IPS-NIHi7 (cell line): ENCODE measurements around the gene SFXN2.
"Not testable (repeated sequence)": the region's sequence is repeated elsewhere in the genome, so short reads cannot be mapped to it uniquely, and the experiment has no call there.

Experiments
- DNase-seq: peaks from one replicate; pipeline ENCODE4 v3.0.0; 2012; ENCODE audit warnings: mixed read lengths; ENCODE audit errors: extremely low spot score

Gene SFXN2

DNA sequence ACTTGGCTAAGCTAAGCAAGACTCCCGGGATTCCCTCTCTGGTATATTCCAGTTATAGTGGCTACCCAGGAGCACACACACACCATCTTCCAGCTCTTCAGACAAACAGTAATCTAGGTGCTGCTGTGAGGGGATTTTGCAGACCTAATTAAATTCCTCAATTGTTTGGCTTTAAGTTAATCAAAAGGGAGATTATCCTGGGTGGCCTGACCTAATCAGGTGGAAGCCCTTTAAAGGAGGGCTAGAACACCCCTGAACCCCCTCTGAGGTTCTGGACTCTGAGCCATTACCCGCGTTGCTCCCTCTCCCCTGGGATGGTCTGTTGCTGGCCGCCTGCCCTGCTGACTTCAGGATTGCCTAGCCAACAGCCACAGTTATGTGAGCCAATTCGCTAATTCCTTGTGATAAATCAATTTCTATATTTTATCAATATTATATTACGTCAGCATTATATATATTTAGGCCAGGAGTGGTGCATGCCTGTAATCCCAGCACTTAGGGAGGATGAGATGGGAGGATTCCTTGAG, 6.4 kb downstream of the SFXN2 start:
- peak; percentile 6 for DNase-seq

DNA sequence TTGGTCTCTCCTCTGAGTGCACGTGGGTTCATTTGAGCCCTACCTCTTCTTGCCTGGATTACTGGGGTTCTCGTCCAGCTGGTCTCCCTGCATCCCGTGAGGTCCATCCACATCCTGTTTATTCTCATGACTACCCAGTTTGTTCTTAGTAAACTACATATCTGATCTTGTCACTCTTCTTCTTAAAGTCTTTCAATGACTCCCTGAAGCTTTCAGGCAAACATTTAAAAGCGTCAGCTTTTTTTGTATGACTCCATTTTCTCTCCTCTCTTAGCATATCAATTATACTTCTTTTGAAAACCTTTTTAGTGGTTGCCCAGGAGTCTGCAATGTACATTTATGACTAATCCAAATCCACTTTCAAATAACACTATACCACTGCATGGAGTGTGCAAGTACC, 7.5 kb downstream of the SFXN2 start:
- DNase-seq, result peak; percentile 4

DNA sequence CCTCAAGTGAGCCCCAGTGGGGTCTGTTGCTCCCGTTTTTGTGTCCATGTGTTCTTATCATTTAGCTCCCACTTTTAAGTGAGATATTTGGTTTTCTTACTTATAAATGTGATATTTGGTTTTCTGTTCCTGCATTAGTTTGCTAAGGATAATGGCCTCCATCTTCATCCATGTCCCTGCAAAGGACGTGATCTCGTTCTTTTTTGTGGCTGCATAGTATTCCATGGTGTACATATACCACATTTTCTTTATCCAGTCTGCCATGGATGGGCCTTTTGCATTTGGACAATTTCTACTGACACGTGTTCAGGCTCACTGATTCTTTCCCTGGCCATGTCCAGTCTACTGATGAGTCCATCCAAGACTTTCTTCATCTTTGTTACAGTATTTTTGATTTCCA, 9.6 kb downstream of the SFXN2 start:
- DNase-seq, result no peak

DNA sequence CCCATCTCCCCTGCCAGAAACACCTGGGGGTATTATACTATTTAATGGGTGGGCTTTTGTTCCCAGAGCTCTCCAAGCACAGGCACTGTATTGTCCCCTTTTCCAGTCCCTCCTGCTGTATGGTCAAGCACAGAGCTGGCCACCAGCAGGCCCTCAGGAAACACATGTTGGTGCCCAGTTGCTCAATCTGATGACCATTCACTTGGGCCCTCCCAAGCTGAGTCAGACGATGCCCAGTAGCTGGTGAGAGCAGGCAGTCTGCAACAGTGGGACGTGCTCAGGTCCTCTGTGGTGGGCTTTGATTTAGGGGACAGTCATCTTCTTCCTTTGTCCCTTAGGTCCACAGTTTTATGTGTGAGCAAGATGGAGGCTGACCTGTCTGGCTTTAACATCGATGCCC, 11.8 kb downstream of the SFXN2 start:
- peak; percentile 5 for DNase-seq

DNA sequence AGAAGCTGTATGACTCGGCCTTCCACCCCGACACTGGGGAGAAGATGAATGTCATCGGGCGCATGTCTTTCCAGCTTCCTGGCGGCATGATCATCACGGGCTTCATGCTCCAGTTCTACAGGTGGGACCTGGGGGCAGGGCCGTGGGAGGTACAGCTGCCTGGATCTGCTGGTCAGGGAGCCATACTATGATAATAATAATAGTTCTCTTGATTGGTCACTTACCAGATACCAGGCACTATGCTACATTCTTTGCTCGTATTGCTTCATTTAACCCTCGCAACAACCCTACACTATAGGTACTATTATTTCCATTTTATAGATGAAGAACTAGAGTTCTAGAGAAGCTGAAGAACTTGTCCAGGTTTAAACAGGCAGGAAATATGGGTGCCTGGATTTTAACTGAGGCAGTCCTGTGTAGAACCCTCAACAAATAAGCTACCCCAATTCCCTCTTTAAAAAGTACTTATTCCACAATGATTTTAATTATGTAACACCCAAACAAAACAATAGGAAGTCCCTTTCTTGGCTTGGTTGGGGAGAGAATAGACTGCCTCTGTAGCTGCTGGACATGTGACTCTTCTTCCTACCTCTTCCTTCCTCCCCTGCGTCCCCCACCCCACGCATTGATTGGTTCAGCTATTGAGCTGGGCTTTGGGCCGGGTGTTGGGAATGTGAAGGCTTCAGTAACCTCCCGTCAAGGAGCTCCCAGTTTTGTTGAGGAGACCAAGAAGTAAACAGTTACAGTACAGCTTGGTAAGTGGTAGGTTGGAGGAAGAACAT, 12.8 kb downstream of the SFXN2 start:
- DNase-seq, result peak; percentile 3

DNA sequence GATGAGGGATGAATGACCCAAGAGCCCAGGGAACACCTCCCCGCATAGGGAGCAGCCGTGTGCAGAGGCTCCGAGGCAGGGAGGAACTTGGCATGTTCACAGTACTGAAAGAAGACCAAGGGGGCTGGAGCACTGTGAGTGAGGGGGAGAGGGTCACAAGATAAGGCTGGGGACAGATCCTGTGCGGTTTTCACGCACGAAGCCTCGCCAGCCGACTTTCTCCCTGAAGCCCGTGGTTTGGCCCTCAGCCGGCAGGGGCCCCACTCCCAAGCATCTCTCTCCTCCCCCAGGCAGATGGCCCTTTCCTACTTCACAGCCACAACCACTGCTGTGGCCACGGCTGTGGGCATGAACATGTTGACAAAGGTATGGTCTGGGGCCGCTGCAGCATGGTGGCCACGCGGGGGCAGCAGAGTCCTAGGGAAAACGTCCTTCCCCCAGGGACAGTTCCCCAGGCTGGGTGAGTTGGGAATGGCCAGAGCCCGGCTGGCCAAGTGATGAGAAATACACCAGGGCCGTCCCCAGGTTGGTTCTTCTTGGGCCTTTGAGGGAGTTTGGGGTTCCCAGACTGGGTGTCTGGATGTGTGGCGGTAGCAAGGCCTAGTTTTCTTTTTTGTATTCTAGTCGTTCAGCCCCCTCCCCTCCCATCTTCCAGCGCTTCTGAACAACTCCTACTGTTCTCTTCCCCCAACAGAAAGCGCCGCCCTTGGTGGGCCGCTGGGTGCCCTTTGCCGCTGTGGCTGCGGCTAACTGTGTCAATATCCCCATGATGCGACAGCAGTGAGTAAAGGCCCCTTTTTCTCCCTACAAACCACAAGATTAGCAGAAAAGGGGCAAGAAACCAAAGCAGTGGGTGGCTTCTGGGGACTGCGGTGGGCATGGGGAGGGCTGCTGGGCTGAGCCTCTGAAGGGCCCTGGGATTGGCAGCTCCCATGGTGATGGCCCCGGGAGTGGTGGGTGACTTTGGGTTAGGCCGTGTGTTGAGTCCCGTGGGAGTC, 14.9 kb downstream of the SFXN2 start:
- DNase-seq, result peak; percentile 92

DNA sequence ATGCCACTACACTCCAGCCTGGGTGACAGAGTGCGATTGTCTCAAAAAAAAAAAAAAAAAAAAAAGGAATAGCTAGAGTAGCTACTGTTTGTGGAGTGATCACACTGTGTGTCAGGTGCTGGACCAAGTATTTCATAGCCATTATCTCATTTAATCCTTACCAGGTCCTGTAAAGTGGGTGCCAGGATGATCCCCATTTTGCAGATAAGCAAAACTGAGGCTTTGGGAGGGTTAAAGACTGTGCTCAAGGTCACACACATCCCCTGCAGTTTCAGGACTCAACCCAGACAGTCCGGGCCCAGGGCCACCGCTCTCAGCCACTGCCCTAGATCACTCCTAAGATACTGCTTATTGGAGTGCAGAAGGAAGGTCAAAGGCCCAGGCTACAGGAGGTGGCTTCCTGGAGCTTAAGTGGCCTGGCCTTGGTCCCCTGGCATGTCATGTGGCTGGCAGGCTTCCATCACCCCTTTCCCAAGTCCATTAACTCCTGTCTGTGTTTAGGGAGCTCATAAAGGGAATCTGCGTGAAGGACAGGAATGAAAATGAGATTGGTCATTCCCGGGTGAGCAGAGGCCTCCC, 16.9 kb downstream of the SFXN2 start:
- no peak for DNase-seq

DNA sequence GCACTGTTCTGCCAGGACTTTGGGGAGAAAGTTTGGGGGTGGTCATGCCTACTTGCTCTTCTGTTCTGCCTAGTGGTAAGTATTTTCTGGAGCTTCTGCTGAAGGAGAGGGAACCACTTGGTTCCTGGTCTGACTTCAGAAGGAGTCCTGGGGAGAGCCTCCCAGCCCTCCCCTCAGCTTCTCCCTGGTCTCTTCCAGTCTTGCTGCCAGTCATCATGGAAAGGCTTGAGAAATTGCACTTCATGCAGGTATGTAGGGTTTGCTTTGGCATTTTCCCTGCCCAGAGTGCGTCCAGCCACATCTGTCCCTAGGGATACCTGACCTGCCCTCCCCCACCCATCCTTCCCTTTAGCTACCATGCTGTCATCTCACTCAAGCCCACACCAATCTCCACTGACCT, 18.2 kb downstream of the SFXN2 start:
- DNase-seq, result no peak

DNA sequence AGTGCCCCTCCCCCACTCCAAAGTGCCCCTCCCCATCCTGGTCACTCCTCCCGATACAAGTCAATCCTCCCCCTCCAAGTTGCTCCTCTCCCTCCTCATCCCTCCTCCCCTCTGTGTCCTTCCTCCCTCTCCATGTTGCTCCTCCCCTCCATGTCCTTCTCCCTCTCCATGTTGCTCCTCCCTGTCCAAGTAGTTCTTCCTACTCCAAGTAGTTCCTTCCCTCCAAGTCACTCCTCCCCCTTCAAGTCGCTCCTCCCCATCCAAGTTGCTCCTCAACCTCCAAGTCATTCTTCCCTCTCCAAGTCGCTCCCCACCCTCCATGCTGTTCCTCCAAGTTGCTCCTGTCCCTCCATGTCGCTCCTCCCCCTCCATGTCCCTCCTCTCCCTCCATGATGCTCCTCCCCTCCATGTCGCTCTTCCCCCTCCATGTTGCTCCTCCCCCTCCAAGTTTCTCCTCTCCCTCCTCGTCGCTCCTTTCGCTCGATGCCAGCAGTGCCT, 20.7 kb downstream of the SFXN2 start:
- DNase-seq, result peak; percentile 64

DNA sequence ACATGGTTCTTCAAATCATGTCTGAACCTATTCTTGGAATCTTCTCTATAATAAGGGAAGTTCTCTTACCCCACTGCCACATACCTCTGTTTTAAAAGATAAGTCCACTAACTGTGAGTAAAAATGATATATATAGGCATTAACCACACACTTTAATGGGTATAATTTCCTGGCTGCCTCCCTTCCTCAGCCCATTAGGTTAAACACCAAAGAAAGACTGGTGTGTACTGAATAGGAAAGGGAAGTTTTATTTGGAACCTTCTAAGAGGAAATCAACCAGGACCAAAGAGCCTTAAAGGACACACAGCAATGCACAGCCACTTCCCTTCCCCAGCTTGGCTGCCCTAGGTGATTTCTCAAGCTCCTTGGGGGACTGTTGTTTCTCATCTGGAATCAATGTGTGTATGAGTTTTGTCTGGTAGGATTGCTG, 24.3 kb downstream of the SFXN2 start:
- DNase-seq, result no peak

DNA sequence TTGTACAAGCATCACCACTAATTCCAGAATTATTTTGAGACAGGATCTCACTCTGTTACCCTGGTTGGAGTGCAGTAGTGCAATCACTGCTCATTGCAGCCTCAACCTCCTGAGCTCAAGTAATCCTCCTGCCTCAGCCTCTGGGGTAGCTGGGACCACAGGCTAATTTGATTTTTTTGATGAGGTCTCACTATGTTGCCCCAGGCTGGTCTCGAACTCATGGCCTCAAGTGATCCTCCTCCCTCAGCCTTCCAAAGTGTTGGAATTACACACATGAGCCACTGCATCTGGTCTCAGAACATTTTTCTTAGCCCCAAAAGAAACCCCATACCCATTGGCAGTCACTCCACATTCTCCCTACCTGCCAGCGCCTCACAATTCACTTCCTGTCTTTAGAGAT, 25.8 kb downstream of the SFXN2 start:
- DNase-seq, result no peak

DNA sequence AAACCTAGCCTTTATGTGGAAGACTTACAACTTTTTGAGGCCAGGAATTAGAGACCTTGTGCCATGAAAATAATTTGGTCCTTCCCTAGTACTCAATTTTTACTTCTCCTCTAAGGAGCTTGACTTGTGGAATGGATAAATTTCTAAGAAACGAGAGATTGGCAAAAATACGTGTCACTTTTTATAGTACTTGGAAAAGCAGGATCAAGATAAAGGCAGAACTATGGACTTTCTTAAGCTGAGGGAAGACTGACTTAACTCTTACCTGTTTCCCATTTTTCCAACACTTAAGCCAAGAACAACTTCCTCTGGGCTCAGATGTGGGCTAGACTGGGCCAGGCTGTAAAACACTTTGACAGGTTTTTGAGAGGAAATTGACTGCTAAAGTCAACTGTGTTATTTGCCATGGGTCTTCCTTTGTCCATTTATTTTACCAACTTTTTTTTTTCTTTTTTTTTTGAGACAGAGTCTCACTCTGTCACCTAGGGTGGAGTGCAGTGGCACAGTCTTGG, 27.3 kb downstream of the SFXN2 start:
- no peak for DNase-seq

DNA sequence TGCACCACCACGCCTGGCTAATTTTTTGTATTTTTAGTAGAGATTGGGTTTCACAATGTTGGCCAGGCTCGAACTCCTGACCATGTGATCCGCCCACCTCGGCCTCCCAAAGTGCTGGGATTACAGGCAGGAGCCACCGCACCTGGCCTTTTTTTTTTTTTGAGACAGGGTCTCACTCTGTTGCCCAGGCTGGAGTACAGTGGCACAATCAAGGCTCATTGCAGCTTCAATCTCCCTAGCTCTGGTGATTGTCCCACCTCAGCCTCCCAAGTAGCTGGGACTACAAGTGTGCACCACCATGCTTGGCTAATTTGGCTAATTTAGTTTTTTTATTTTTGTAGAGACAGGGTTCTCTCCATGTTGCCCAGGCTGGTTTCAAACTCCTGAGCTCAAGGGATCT, 27.9 kb downstream of the SFXN2 start:
- not testable (repeated sequence) for DNase-seq

DNA sequence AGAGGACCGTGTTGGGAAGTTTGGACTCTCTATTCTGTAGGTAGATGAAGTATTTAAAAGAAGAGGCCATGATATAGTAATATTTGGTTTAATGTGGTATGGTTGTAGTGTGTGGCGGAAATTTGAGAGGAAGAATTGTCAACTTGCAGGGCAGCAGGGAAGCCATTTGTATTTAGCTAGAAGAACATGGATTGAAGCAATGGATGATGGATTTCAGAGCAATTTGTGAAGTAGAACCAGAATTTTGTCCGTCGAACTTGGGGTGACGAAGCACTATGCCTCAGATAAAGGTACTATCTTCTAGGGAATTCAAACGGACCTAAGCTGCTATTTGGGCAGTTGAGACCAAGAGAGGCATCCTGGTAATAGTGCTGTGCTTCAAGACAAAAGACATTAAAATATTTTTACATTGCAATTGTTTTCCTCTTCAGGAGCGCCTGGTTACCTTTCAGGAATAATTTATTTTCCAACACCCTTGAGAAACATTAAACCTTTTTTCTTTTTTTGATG, 28.7 kb downstream of the SFXN2 start:
- DNase-seq, result no peak

DNA sequence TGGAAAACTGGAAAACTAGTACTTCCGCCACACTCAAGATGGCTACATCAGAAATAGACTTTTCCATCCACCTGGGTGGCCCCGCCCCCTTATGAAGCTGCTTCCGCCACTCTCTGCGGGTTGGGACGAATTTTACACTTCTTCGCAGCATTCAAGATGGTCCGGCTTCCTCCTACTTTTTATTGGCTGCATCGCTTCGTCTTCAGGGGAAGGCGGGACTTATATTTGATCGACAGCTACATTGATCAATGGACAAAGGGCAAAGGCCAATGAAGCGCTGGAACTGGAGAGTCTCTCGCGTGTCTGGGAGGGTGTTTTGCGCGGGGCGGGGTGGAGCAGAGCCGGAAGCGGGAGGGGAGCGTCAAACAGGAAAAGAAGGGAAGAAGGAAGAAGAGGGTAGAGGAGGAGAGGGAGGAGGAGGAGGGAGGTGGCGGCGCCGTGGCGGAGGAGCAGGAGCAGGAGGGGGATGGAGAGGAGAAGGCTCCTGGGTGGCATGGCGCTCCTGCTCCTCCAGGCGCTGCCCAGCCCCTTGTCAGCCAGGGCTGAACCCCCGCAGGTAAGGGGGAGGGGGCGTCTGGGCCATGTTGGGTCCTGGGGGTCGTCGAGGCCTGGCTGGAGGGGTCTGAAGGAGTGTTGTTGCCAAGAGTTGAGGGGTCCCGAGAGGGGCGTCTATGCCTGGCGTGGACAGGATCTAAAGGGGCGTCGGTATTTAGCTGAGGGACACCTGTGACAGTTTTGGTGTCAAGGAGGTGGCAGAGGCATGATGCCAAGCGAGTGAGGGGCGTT, 29.3 kb downstream of the SFXN2 start, which contains the start of gene WBP1L:
Gene WBP1L, plus strand, starts transcription at position 361 of the 786 bp plus-strand sequence. Its CDS starts 106 bp downstream, at position 467.
- DNase-seq, result peak; percentile 96

DNA sequence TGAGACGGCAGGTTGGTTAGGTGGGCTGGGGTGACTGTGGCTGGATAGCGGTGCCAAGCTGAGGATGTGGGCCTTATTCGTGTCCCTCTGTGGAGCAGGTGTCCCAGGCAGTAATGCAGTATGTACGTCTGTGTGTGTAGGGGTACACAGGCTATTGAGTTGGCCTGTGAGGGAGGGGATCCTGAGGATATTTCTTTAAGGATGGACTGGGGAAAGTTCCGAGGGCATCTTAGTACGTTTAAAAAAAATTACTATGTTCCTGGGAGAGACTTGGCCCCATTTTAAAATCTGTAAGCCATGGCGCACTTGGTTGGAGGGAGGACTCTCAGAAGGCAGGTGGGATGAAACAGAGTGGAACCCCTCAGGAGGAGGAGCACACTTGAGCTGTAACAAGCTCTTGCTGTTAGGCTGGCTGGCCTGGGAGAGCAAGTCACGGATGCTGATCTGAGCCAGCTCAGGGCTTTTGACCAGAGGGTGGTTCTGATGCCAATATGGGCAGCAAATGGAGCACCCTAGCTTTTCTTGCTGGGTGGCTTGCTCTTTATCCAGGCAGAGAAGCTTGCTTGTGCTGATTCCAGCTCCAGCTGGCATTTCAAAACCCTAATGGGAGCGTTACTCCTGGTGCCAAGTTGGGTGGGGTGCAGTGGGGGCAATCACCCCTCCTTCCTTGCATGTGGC, 30.1 kb downstream of the SFXN2 start:
- DNase-seq, result no peak

DNA sequence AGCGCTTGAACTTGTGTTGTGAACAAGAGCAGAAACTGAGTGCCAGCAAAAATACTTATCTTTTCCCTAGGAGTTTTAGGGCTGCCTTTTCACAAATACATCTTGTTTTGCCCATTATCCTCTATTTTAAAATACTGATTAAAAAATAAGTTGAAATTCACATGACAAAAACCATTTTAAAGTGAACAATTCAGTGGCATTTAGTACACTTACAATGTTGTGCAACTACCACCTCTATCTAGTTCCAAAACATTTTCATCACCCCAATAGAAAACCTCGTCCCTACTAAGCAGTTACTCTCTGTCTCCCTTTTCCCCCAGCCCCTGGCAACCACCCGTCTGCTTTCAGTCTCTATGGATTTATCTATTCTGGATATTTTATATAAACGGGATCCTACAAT, 30.7 kb downstream of the SFXN2 start:
- DNase-seq, result no peak

DNA sequence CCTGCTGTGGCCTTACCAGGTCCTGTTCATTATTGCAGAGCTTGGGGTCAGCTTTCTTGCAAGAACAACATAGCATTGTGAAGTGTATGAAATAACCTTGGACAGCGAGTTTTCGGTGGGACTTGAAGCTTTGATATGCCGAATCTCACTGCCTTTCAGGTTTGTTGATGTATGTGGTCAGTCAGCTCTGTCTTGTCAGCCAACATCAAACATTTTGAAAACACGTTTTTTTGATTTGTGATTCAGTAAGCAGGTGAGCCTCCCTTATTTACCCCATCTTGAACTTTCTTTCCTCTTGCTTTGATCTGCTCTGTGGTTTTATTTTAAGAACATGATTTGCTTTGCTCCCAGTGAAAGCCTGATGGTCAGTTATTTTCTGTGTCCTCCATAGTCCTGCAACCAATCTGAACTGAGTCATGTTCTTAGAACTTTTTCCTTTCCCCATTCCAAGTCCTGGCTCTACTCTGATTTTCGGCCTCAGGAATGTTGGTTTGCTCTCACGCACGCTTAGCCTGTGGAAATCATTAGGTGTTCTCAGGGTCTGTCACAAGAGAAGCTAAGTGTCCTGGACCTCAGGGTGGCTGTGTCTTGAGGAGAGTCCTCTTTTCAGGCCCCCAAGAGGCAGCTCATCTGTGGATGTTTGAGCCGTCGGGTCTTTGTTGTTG, 38.0 kb downstream of the SFXN2 start:
- DNase-seq, result no peak

DNA sequence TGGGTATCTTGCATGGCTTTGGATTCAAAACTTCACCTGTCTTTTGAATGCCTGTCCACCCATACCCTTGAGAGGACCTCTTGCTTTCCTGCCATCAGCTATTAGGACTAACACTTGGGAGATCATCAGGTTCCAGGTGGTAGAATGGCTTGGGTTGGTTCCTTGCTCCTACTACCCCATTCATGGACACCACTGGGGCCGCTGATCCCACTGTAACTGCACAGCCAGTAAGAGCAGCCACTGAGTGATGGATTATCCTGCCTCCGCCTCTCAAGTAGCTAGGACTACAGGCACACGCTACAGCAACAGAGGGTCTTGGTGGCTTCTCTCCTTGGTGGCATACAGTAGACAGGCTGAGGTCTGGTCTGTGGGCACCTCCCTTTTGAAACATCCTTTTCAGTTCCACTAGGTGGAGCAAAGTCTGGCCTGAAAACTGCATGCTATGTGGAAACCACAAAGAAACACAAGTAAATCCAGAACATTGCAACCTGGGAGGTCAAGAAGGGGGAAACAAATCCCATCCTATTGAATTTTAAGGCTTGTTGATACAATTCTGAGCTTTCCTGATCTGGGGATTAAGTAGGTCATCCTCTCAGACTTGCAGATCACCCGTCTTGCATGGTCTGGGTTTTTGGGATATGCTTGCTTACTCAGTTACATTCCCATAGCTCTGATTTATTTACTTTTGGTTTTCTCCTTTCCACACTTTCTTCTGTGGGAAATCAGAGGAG, 38.7 kb downstream of the SFXN2 start:
- DNase-seq, result peak; percentile 67
